Activated naive CD4-positive, alpha-beta T cell treated with anti-CD3 and anti-CD28 coated beads, Interleukin-2, amount 50 U/mL, for 16 hours (primary cell): Measurements from ENCODE around the gene PDE8A.

Experiments
- DNase-seq: peaks from one replicate; pipeline ENCODE4 v3.0.0-alpha.2; 2020

The PDE8A gene

DNA sequence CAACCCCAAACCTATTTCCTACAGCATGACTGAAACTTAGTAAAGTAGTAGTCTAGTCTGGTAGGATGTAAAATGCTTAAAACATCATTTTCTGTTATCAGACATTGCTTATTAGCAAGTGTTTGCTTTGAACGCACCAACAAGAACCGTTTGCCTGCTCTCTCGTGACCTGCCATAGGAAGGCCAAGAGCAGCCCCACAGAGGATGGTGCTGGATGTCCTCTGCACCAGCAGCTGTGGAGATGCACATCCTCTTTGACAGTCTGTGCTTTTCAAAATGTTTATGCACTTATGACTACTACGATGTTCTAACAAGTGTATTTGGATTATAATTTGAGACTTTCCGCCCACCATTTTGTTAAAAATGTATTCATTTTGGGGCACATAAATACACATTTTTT is 59.6 kb downstream of the PDE8A start:
- no peak for DNase-seq

DNA sequence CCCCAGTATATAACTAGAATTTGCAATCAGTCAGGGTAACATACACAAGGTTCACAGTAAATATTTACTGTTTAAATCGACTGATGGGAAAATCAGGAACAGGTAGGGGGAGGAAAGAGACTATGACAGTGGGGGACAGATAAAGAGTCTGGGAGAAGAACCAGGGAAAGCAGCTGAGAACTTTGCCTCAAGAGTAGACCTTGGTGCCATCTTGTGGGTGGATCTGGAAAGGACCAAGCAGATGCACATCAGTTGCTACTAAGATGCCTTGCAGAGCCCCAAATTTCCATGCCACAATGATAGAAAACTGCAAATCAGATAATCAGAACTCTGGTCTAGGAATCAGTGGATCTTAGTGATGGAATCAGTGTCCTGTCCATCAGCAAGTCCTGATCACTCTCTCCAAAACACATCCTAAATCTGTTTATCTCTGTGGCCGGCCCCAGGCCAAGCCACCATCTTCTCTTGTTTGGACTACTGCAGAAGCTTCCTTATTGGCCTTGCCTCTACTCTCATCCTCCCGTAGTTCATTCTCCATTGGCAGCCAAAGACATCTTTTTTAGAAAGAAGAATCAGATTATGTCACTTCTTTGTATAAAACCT is 62.7 kb downstream of the PDE8A start:
- peak; percentile 31 for DNase-seq

DNA sequence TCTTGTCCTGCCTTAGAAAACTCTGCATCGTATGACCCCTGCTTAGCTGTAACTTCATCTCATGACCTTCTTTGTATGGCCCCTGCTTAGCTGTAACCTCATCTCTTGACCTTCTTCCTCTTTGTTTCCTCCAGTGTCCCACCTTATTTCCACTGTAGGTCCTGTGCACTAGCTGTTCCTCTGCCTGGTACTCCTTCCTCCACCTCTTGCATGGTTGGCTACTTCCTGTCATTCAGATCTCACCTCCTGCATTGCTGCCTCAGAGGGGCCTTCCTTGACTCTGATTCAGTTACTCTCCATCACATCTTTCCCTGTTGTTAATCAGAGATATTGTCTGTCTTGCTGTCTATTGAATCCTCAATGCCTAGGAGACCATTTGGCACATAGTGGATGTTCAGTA is 63.2 kb downstream of the PDE8A start:
- DNase-seq = no peak

DNA sequence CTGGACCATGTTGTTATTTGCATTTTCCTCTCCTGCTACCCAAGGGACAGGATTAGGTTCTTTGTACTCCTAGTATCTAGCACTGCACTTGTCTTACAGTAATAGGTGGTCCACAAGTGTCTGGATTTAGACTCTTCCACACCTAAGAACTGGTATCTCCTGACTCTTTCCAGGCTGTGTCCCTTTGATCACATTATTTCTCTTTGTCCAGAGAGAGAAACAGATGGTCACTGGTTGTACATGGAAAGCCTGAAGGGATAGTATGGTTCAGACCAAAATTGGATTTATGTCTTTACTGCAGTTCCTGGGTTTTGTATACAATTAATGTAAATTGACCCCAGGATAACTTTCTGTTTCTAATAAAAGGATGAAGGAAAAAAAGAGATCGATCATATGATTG is 64.0 kb downstream of the PDE8A start:
- DNase-seq = no peak

DNA sequence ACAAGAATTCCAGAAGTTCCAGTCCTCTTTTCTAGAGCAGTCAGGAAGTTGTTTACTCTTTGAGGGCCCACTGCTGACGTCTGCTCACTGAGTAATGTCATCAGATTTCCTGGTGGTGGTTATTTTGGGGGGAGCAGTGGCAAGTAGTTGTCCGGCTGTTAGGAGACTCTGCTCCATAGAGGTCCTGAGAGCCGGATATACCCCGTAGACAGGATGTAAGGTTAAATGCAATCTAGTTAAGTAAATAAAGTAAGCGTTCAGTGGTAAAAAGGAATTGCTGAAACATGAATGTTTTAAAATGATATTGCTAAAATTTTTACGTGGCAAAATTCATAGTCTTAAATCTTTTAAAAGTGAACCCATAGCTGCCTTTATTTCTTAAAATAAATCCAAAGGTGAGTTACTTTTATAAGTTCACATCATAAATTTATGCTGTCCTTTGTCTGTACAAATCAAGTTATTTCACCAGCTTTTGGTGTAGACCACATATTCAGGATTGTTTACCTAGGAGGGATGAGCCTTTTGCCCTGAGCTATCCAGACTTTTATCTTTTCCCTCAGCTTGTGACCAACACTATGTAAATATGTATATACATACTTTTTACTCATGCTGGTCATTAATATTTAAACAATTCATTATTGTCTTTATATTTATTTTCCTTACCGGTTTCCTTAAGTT is 65.8 kb downstream of the PDE8A start:
- DNase-seq = no peak

DNA sequence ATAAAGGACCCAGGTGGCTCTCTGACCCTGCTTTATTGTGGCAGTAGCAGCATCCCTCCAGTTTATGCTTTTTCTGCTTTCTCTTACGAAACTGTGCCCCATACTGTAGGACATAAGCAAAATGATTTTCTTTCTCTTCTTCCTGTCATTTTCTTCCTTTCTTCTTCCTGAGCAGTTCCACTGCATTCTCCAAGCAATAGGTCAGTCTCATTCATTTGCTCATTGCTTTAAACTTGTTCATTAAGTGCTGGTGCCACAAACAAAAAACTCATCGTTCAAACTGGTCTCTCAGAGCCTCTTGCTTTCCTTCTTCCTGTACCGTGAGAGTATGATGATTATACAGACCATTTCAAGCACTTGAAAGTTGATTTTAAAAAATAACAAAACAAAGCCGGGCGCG is 66.8 kb downstream of the PDE8A start:
- DNase-seq = no peak

DNA sequence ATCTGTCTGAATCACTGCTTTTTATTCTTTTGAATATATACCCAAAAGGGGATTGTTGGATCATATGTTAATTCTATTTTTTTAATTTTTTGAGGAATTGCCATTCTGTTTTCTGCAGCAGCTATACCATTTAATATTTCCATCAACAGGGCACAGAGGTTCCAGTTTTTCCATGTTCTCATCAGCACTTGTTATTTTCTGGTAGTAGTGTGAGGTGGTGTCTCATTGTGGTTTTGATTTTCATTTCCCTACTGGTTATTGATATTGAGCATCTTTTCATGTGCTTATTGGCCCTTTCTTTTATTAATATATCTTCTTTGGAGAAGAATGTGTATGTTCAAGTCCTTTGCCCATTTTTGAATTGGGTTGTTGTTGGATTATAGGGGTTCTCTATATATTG is 68.1 kb downstream of the PDE8A start:
- DNase-seq = no peak

DNA sequence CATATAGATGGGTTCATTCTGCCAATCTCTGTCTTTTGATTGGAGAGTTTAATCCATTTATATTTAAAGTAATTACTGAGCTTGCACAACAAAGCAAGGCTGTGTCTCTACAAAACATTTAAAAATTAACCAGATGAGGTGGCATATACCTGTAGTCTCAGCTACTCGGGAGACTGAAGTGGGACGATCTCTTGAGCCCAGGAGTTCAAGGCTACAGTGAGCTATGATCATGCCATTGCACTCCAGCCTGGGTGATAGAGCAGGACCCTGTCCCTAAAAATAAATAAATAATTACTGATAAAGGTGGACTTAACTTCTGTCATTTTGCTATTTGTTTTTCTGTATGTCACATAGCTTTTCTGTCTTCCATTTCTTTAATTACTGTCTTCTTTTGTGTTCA is 78.1 kb downstream of the PDE8A start:
- no peak for DNase-seq

DNA sequence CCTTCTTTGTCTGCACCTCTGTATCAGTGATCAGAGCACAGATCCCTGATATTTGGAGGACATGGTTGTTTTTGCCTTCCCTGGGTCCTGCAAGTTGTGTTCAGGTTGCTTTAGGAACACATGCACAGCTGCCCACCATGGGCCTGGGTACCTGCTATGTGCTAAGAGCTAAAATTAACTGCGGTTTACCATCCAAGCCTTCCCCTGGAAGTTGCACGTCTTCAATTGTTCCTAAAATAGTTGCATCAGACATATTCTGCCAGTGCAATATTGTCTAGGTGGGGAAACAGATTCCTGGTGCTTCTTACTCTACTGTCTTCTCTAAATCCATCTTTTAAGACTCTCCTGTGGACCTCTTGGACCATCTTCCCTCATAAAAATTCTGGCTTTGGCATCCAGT is 80.9 kb downstream of the PDE8A start:
- DNase-seq = no peak

DNA sequence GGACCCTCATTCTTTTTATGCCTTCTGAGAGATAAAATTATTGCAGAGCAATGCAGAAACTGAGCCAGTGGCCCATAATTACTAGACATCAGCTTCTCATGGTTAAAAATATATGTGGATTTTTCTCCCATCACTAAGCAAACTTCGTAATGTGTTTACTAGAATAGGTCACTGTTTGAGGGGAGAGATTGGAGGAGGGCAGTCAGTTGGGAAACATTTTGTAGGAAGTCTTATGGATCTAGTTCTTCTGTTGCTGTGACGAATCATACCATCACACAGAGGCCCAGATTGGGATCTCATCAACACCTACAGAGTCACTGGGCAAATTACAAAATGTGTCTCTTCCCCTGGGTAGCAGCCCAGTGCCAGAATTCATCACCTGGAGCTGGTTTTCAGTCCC is 81.4 kb downstream of the PDE8A start:
- no peak for DNase-seq

DNA sequence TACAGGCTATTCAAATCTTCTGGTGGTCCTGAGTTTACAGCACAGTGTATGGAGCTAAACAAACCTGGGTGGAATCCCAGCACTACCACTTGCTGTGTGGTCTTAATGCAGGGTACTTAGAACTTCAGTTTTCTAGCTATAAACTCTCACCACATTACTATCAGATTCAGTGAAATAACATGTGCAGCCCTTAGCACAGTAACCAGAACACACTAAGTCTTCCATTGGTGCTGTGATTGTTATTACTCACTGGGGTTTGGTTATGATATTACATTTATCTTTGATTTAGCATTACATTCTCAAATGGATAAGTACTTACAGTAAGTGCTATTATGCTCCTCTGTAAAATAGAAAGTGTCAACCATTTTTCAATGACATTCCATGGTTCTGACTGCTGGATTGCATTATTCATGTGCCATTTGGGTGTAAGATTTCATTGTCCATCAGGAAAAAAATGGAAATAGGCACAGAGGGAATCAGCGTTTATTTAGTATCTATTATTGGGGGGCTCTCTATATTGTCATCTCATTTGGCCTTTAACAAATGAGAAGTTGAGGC is 81.9 kb downstream of the PDE8A start:
- no peak for DNase-seq

DNA sequence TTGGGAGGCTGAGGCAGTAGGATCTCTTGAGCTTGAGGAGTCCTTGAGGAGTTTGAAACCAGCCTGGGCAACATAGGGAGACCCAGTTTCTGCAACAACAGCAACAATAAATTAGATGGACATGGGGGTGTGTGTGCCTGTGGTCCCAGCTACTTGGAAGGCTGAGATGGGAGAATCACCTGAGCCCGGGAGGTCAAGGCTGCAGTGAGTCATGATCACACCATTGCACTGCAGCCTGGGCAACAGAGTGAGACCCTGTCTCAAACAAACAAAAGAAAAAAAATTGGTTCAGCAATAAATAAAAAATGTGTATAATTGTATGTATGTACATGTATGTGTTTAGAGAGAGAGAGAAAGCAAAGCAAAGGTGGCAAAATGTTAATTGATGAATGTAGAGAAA is 83.1 kb downstream of the PDE8A start:
- no peak for DNase-seq

DNA sequence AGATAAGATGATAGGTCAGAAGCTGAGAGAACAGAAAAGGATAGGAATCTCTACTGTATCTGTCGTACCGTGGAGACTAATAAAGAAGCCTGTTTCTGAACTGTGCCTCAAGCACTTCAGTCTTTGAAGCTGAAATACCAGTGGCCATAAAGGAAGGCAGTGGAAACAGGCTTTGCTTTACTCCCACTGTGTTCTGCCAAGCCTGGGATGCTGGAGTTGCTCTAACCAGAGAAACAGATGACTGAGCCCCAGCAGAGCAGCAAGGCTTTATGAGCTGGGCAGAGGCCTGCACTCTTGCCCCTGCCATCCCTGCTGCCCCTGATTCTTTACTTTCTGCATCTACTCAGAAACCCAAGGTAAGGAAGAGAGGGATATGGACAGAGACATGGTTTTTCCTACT is 89.4 kb downstream of the PDE8A start:
- no peak for DNase-seq

DNA sequence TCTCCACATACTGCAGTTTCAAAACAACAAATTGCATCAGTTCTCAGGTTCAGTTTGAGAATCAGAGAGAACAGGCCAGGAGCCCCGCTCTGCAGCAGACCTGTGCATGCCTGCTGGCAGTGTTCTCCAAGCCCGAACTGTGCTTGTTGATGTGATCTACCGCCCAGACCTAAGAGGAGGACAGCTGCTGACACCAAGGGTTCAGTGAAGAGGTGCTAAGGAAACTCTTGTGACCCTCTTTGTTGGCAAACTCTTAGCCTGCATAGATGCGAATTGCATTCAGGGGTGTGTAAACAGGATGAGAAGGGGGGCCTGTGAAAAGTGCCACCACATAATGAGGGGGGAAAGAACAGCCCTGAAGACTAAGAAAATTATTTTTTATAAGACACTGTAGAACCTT is 89.8 kb downstream of the PDE8A start:
- DNase-seq = no peak

DNA sequence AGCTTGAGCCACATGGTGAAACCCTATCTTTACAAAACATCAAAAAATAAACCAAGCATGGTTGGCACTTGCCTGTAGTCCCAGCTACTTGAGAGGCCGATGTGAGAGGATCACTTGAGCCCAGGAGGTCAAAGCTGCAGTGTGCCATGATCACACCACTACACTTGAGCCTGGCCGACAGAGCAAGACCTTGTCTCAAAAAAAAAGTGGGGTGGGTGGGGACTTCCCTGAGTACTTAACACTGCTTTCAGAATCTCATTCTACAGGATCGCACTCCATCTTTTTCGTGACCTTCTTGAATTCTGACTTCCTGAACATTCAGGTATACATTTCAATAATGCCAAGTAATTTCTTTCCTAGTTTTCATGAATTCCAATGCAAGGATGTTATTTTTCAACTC is 91.3 kb downstream of the PDE8A start:
- DNase-seq = no peak

DNA sequence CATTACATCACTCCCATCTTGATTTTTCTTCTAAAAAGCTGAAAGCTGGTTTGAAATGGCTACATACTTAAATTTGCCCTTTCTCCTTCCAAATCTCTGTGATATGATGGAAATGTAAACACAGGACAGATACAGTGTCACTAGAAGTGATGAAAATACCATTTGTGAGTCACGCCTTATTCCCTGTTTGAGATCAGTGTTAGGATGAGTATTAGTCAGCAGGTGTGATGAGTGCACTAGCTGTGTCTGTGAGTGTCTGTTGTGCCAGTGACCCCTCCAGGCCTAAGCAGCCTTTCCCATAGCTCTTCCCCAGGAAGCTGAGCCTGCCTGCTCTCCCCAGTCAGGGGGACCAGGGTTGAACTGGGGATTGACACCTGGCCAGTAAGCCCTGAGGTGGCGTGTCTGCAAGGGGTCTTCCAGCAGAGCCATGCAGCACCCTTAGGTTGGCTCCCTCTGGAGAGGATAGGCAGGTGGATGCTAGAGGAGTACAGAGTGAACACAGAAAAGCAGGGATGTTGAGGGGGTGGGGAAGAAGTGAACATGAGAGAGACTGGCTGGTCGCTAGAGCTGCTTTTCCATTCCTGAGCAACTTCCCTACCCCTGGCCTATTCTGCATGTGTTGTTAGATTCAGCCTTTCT is 92.0 kb downstream of the PDE8A start:
- no peak for DNase-seq

DNA sequence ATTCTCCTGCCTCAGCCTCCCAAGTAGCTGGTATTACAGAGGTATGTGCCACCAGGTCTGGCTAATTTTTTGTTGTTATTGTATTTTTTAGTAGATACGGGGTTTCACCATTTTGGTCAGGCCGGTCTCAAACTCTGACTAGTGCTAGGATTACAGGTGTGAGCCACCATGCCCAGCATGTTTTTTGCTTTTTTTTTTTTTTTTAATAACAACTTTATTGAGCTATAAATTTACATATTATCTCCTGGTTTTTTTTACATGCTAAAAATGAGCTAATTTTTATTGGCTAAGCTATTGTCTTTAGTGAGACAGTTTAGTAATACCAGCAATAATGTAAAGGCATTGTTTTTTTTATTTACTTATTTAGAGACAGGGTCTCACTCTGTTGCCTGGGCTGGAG is 105.2 kb downstream of the PDE8A start:
- no peak for DNase-seq

DNA sequence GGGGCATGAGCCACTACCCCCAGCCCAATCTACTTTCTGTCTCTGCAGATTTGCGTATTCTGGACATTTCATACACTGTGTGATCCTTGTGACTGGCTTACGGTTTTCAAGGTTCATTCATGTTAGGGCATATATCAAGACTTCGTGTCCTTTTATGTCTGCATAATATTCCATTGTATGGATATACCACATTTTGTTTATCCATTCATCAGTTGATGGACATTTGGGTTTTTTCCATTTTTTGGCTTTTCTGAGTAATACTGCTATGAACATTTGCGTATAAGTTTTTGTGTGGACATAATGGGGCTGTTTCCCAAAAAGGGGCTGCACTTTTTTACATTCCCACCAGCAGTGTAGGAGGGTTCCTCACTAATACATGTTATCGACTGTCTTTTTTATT is 106.6 kb downstream of the PDE8A start:
- DNase-seq = no peak

DNA sequence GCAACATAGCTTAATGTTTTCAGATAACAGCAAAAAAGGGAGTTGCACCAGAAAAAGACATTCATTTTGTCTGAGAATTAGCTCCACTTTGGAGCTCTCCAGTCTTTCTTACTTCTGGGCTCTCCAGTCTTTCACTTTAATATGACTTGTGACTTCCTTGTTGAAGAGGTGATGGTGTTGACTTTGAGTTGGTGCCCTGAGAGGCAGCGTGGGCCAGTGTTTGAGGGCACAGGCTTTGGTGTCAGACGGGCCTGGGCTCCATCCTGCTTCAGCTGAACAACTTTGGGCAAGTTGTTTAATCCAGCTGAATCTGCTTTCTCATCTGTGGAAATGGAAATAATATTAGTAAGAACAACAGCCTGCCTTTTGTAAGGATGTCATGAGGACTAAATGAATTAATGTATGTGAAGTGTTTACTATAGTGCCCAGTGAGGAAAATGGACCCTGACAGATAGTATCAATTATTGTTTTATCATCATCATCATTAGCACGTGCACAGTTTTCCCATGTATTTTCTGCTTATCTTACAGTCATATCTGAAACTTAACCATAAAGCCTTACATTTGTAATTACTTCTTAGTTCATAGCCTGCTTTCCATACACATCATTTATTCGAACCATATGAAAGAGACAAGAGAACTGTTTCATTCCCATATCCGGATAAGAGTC is 108.4 kb downstream of the PDE8A start:
- DNase-seq = no peak

DNA sequence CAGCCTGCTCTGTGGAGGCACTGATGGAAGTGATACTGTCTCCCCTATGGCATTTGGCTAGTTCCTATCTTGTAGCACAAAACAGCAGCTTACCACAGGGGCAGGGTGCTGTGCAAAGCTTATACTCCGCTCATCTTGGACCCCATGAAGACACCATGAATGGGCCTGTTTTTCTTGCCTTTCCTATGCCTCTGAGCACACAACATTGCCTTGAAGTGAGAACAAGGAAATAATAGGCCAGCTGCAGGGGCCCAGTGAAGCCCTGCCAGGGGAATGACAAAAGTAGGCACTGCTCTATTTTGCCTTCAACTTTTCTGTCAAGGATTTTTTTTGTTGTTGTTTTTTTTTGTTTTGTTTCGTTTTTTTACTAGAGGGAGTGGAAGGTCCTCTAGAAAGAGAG is 110.3 kb downstream of the PDE8A start:
- no peak for DNase-seq

DNA sequence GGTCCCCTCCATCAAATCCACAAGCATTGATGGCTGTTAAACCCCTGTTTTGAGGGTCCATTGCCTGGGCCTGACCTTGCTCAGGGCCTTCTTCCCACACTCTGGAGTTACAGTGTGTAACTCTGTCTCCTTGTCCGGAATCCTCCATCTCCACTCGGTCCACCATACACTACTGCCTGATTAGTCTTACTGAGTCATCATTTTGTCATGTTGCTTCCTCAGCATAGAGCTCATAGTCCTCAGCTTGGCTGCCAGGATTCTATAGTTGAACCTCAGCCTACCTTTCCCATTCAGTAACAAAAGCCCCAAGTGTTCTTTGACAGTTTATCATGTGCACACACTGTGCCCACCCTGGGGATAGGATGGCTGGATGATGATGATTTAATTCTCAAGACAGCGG is 113.0 kb downstream of the PDE8A start:
- no peak for DNase-seq

DNA sequence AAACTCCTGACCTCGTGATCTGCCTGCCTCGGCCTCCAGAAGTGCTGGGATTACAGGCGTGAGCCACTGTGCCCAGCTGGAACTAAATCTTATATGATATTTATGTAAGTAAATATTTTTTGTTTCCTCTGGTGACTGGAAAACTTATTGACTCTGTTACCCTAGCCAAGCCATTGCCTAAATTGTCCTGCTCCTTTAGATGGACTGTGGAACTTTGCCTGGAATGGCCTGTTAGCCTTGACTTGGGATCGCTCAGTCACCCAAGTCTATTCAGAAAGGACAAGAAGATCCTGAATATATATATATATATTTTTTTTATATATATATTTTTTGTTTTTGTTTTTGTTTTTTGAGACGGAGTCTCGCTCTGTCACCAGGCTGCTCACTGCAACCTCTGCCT is 113.9 kb downstream of the PDE8A start:
- DNase-seq = no peak

DNA sequence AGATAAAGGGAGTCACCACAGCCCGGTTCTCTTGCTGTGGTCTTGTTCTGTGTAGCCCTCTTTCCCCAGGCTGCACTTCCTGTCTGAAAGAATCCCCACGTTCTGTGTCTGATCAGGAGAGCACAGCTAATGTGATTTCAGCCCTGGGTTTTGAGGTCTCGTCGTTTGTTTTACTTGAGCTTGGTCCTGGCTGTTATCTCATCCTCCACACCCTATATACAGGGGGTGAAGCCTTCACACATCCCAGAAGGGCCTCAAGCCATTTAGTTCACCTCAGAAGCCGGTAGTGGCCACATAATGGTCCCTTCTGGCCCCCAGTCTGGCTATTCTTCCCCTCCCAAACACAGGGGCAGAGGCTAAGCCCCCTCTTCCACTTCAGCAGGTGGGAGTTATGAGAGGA is 115.6 kb downstream of the PDE8A start:
- no peak for DNase-seq

DNA sequence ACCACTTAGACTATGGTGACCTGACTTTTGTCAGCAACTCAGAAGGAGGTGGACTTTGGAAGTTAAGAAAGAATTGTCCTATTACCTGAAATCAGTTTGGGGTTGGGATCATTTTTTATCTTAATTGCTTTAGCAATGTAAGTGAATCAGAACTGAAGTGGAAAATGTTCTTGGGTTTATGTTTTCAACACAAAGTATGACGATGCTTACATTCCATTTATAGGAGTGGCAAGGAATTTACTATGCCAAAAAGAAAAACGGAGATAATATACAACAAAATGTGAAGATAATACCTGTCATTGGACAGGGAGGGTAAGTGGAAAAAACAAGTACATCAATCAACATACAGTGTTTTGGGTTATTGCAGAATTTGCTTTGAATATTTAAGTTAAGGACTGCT is 116.1 kb downstream of the PDE8A start:
- no peak for DNase-seq
